Duodenal mucosa (tissue), 2 donors: Measurements from ENCODE around the gene PRKAR1B.

ENCODE experiments used
- H3K27ac ChIP-seq: one replicate; pipeline ENCODE4 v1.7.0; 2013; ENCODE audit warnings: low read depth, low read length
- H3K27me3 ChIP-seq, 2 donors: one replicate each; pipeline ENCODE4 v1.7.0; 2013; ENCODE audit warnings: low read length in 2 of 2, control low read depth in 1 of 2; ENCODE audit not compliant: insufficient read depth in 2 of 2, control insufficient read depth in 1 of 2
- H3K36me3 ChIP-seq, 2 donors: one replicate each; pipeline ENCODE4 v1.7.0; 2013; ENCODE audit warnings: low read length in 2 of 2, control low read depth in 1 of 2; ENCODE audit not compliant: insufficient read depth in 2 of 2, control insufficient read depth in 1 of 2
- H3K4me1 ChIP-seq, 2 donors: one replicate each; pipeline ENCODE4 v1.7.0; 2013; ENCODE audit warnings: low read length in 2 of 2, control low read depth in 1 of 2; ENCODE audit not compliant: insufficient read depth in 2 of 2, control insufficient read depth in 1 of 2
- H3K4me3 ChIP-seq, 2 donors: one replicate each; pipeline ENCODE4 v1.7.0; 2013; ENCODE audit warnings: low read length in 2 of 2, low read depth in 1 of 2
- H3K9ac ChIP-seq, 2 donors: one replicate each; pipeline ENCODE4 v1.7.0; 2013; ENCODE audit warnings: low read length in 2 of 2, low read depth in 1 of 2
- H3K9me3 ChIP-seq, 2 donors: one replicate each; pipeline ENCODE4 v1.7.0; 2013; ENCODE audit warnings: low read length in 2 of 2, control low read depth in 1 of 2; ENCODE audit not compliant: control insufficient read depth in 1 of 2

PRKAR1B gene

GRCh38 chr7:671415-672042, 55.6 kb downstream of the PRKAR1B start:
- H3K4me1 ChIP-seq, result peaks cover 0 to 6% of the 10 kb centered on the region in 2 donors
- H3K9ac ChIP-seq, result no peak overlapping the region
- no peaks in the 10 kb centered on the region for H3K36me3 ChIP-seq
- no peaks in the 10 kb centered on the region for H3K27me3 ChIP-seq
- H3K9me3 ChIP-seq, result no peaks in the 10 kb centered on the region
- no peak overlapping the region for H3K27ac ChIP-seq
- no peak overlapping the region for H3K4me3 ChIP-seq

GRCh38 chr7:670501-671390, 56.3 kb downstream of the PRKAR1B start:
- H3K9ac ChIP-seq, result no peak overlapping the region
- H3K4me1 ChIP-seq, result peaks cover 0 to 6% of the 10 kb centered on the region in 2 donors

GRCh38 chr7:668958-669357, 58.1 kb downstream of the PRKAR1B start:
- no peak overlapping the region for H3K9ac ChIP-seq
- no peaks in the 10 kb centered on the region for H3K9me3 ChIP-seq
- H3K27me3 ChIP-seq, result no peaks in the 10 kb centered on the region
- no peak overlapping the region for H3K4me3 ChIP-seq
- peaks cover 0 to 6% of the 10 kb centered on the region in 2 donors for H3K4me1 ChIP-seq
- no peaks in the 10 kb centered on the region for H3K36me3 ChIP-seq
- H3K27ac ChIP-seq, result no peak overlapping the region

More at GRCh38 chr7:670501-671390, 56.3 kb downstream of the PRKAR1B start:
- Histone ChIP-seq H3K27ac (no peak overlapping the region), H3K9me3 (no peaks in the 10 kb centered on the region), H3K36me3 (no peaks in the 10 kb centered on the region), H3K4me3 (no peak overlapping the region), H3K27me3 (no peaks in the 10 kb centered on the region)

DNA sequence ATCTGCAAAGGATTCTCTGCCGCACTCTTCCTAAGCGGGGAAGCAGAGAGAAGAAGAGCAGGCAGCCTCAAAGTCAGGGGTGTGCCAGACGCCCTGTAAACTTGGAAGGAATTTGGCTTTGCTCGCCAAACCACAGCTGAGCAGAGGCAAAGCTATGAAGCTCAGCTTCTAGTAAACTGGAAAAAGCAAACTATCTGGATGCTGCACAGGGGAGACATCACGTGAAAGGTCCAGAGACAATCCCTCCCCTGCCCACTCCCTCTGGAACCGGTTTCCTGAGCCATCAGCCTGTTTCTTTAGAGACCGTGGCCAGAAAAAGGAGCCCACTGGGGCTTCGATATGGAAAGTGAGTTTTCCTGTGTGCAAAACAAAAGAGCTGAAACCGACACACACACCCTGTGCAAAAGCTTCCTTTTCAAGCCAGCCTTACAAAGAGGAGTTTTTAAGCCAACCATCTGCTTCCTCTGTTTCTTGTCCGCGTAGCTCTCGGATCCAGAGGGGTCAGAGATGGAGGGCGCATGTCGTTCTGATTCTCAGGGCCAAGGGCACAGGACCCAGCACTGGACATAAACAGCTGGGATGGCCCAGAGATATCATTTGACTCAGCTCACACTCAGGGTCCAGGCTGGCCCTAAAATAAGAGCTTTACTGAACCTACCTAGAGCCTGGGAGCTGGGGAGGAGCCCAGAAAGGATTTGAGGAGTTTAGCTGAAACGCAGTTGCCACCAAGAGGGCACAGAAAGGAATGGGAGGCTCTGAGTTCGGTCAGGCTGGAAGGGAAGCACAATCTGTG, 58.7 kb downstream of the PRKAR1B start:
- Histone ChIP-seq H3K9ac (no peak overlapping the region), H3K27ac (peak overlapping the region; percentile 43), H3K4me1 (peaks cover 0 to 6% of the 10 kb centered on the region in 2 donors), H3K36me3 (no peaks in the 10 kb centered on the region), H3K27me3 (no peaks in the 10 kb centered on the region), H3K9me3 (no peaks in the 10 kb centered on the region), H3K4me3 (no peak overlapping the region)

GRCh38 chr7:666454-667292, 60.4 kb downstream of the PRKAR1B start:
- peaks cover 0 to 6% of the 10 kb centered on the region in 2 donors for H3K4me1 ChIP-seq
- H3K4me3 ChIP-seq, result no peak overlapping the region
- no peaks in the 10 kb centered on the region for H3K27me3 ChIP-seq
- H3K27ac ChIP-seq, result no peak overlapping the region
- H3K36me3 ChIP-seq, result no peaks in the 10 kb centered on the region
- H3K9ac ChIP-seq, result no peak overlapping the region
- H3K9me3 ChIP-seq, result no peaks in the 10 kb centered on the region

DNA sequence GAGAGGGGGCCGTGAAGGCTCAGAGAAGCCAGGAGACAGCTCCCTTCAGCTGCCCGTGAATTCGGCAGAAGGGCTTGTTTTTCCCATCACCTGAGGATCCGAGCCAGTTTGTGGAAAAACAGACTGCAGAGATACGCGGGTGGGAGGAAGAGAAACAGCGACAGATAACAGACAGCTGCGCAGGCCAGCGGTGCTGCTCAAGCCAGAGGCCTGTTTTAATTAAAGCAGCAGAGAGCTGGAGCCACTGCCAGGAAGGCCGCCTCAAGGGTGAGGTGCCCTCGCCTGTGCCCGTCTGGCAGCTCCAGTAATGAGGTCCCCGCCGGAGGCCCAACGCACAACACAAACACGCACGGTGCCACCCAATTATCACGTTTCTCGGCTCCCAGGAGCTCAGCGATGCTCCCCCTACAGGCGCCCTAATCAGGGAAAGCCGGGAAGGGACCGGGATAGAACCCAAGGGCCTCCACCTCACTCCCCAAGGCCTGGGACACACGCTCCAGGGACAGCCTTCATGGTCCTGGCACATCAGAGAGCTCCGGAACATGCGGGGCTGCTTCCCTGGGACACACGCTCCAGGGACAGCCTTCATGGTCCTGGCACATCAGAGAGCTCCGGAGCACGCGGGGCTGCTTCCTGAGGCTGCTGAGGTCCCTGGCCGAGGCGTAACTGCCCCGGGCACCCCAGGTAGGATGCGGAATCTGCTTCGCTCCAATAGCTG, 61.2 kb downstream of the PRKAR1B start:
- H3K4me1 ChIP-seq, result peaks cover 0 to 6% of the 10 kb centered on the region in 2 donors
- H3K27ac ChIP-seq, result peak overlapping the region; percentile 36
- no peak overlapping the region for H3K4me3 ChIP-seq
- no peak overlapping the region for H3K9ac ChIP-seq
- no peaks in the 10 kb centered on the region for H3K36me3 ChIP-seq
- no peaks in the 10 kb centered on the region for H3K27me3 ChIP-seq
- no peaks in the 10 kb centered on the region for H3K9me3 ChIP-seq

- no peaks in the 10 kb centered on the region for H3K27me3 ChIP-seq
- no peaks in the 10 kb centered on the region for H3K9me3 ChIP-seq
- H3K4me1 ChIP-seq, result peaks cover 0 to 6% of the 10 kb centered on the region in 2 donors
- no peaks in the 10 kb centered on the region for H3K36me3 ChIP-seq
- H3K27ac ChIP-seq, result peak overlapping the region; percentile 36
- no peak overlapping the region for H3K4me3 ChIP-seq
- H3K9ac ChIP-seq, result no peak overlapping the region
Measured at GRCh38 chr7:664997-665735, 61.9 kb downstream of the PRKAR1B start.

- no peak overlapping the region for H3K9ac ChIP-seq
- no peak overlapping the region for H3K4me3 ChIP-seq
- H3K36me3 ChIP-seq, result no peaks in the 10 kb centered on the region
- no peaks in the 10 kb centered on the region for H3K9me3 ChIP-seq
- no peaks in the 10 kb centered on the region for H3K27me3 ChIP-seq
- no peak overlapping the region for H3K27ac ChIP-seq
- H3K4me1 ChIP-seq, result peaks cover 0 to 6% of the 10 kb centered on the region in 2 donors
Measured at GRCh38 chr7:664402-664775, 62.7 kb downstream of the PRKAR1B start.
